Measurements from ENCODE around the gene PLA2G6. TPM values are rescaled to one million over a fixed set of nuclear protein-coding genes. Genes with fewer than 3 reads are reported as not detected.

Gene PLA2G6
- total RNA-seq, 1 experiment from 2014 or later, result 16.2 TPM

DNA sequence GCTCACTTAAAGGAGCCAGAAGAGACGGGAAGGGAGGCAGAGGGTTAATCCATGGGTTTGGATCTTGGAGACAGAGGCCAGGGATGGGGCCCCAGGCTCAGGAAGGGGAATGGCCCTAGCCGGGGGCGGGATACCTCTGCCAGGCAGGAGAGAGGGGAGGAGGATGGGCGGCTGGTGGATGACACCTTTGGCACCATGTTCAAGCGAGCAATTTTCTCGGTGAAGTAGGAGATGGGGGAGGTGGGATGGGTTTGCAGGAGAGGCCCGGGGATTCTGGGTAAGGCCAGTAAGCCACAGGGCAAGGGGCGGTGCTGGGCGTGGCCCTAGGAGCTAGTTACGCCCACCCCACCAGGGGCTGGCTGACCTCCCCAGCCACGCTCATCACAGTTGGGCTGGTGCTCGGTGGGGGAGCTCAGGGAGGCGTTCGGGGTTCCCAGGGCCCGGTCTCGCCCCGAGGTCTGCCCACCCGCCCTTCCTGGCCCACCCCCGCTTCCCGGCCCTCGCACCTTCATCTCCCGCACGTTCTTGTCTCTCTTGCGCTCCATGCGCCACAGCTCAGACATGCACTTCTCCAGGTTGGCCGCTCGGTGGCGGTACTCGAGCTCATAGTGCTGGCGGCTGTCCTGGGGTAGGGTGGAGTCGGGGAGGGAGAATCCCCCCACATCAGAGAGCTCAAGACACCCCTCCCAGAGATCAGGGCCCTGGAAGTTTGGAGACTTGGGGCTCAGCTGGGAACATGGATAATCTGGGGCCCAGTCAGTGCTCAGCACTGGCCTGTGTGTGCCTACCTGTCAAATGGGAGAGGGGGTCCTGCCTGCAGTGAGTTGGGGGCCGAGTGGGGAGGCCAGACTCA, 83.8 kb downstream of the PLA2G6 start:
- no TSS peak for BruUV-seq (replicated peaks)
- no peaks in the 10 kb centered on the region for H3K27me3 ChIP-seq (ENCODE audit: control insufficient read depth, insufficient read depth, low read length)
- H3K4me3 ChIP-seq (ENCODE audit: low read depth in 2 of 2, low read length in 2 of 2), result no peak overlapping the region
- ChIA-PET POLR2A (interaction anchor here (0.9 kb wide), 1 partner anchor 26 kb away, joined by 3 read pairs; no protein-coding TSS in a partner anchor), CTCF (interaction anchor here (0.6 to 0.9 kb wide), 3 partner anchors 12 to 202 kb away, joined by 3 to 6 read pairs (median 6); no protein-coding TSS in a partner anchor)
- intact Hi-C loops (cut with micrococcal nuclease; ENCODE audit: unreplicated experiment) (no loop called here), in situ Hi-C loops (cut with HindIII; ENCODE audit: low pct_unique_long_range_greater_than_20kb, low sequenced_read_pairs) (no loop called here)
- ATAC-seq (peak; percentile 51; the same call in 1 of the 2 replicates), DNase-seq (ENCODE audit: low read depth, low spot score) (no peak)
- H3K4me1 ChIP-seq (ENCODE audit: control insufficient read depth, insufficient read depth, low read length), result no peaks in the 10 kb centered on the region
- no peaks in the 10 kb centered on the region for H3K36me3 ChIP-seq (ENCODE audit: control insufficient read depth, insufficient read depth, low read length)
- no peaks in the 10 kb centered on the region for H3K9me3 ChIP-seq (ENCODE audit: control insufficient read depth, insufficient read depth, low read depth, low read length)
- H3K27ac ChIP-seq (ENCODE audit: low read length), result no peak overlapping the region
- TF ChIP-seq TCF7L2 (IDR thresholded peaks at IDR 0.05; ENCODE audit: low read depth, low read length), result no peak
- no peak for TF ChIP-seq SIN3A (IDR thresholded peaks at IDR 0.05; ENCODE audit: borderline replicate concordance, insufficient read depth, low read depth, low read length)
- TF ChIP-seq, protein P1, sequence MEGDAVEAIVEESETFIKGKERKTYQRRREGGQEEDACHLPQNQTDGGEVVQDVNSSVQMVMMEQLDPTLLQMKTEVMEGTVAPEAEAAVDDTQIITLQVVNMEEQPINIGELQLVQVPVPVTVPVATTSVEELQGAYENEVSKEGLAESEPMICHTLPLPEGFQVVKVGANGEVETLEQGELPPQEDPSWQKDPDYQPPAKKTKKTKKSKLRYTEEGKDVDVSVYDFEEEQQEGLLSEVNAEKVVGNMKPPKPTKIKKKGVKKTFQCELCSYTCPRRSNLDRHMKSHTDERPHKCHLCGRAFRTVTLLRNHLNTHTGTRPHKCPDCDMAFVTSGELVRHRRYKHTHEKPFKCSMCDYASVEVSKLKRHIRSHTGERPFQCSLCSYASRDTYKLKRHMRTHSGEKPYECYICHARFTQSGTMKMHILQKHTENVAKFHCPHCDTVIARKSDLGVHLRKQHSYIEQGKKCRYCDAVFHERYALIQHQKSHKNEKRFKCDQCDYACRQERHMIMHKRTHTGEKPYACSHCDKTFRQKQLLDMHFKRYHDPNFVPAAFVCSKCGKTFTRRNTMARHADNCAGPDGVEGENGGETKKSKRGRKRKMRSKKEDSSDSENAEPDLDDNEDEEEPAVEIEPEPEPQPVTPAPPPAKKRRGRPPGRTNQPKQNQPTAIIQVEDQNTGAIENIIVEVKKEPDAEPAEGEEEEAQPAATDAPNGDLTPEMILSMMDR (IDR thresholded peaks at IDR 0.05), result no peak; the same call in 1 of the 2 replicates
- no peak for TF ChIP-seq POLR2AphosphoS5 (IDR thresholded peaks at IDR 0.05; ENCODE audit: low read depth, low read length)
- TF ChIP-seq, protein P2, sequence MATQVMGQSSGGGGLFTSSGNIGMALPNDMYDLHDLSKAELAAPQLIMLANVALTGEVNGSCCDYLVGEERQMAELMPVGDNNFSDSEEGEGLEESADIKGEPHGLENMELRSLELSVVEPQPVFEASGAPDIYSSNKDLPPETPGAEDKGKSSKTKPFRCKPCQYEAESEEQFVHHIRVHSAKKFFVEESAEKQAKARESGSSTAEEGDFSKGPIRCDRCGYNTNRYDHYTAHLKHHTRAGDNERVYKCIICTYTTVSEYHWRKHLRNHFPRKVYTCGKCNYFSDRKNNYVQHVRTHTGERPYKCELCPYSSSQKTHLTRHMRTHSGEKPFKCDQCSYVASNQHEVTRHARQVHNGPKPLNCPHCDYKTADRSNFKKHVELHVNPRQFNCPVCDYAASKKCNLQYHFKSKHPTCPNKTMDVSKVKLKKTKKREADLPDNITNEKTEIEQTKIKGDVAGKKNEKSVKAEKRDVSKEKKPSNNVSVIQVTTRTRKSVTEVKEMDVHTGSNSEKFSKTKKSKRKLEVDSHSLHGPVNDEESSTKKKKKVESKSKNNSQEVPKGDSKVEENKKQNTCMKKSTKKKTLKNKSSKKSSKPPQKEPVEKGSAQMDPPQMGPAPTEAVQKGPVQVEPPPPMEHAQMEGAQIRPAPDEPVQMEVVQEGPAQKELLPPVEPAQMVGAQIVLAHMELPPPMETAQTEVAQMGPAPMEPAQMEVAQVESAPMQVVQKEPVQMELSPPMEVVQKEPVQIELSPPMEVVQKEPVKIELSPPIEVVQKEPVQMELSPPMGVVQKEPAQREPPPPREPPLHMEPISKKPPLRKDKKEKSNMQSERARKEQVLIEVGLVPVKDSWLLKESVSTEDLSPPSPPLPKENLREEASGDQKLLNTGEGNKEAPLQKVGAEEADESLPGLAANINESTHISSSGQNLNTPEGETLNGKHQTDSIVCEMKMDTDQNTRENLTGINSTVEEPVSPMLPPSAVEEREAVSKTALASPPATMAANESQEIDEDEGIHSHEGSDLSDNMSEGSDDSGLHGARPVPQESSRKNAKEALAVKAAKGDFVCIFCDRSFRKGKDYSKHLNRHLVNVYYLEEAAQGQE (IDR thresholded peaks at IDR 0.05; ENCODE audit: insufficient read depth in 1 of 2, low read depth in 2 of 2, low read length in 1 of 2), result no peak

DNA sequence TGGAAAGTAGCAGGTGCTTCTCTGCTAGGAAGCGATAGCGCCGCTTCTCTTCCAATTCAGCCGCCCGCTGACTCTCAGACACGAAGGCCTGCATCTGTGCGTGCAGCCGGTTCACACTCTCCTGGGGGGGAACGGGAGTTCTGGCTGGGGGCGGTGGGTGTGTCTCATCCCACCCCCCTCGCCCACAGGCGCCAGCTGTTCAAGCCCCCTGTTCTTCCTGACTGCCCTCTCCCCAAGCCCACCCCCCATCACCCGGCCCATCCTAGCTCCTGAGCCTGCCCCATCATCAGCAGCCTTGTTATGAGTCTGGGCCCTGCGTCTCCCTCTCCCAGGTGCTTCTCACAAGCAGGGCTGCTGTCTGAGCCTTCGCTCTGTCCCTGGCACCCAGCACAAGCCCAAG, 84.6 kb downstream of the PLA2G6 start:
- H3K4me1 ChIP-seq (ENCODE audit: control insufficient read depth, insufficient read depth, low read length), result no peaks in the 10 kb centered on the region
- BruUV-seq (replicated peaks), result no TSS peak
- no peak overlapping the region for H3K4me3 ChIP-seq (ENCODE audit: low read depth in 2 of 2, low read length in 2 of 2)
- intact Hi-C loops (cut with micrococcal nuclease; ENCODE audit: unreplicated experiment), result no loop called here
- TF ChIP-seq, protein P2 (IDR thresholded peaks at IDR 0.05; ENCODE audit: insufficient read depth in 1 of 2, low read depth in 2 of 2, low read length in 1 of 2), result no peak
- TF ChIP-seq, protein P1 (IDR thresholded peaks at IDR 0.05), result no peak
- TF ChIP-seq POLR2AphosphoS5 (IDR thresholded peaks at IDR 0.05; ENCODE audit: low read depth, low read length), result no peak
- no peak for TF ChIP-seq SIN3A (IDR thresholded peaks at IDR 0.05; ENCODE audit: borderline replicate concordance, insufficient read depth, low read depth, low read length)
- no peak for TF ChIP-seq TCF7L2 (IDR thresholded peaks at IDR 0.05; ENCODE audit: low read depth, low read length)
- ATAC-seq (no peak), DNase-seq (ENCODE audit: low read depth, low spot score) (no peak)
- POLR2A ChIA-PET, result no interaction called here
- no peaks in the 10 kb centered on the region for H3K9me3 ChIP-seq (ENCODE audit: control insufficient read depth, insufficient read depth, low read depth, low read length)
- in situ Hi-C loops (cut with HindIII; ENCODE audit: low pct_unique_long_range_greater_than_20kb, low sequenced_read_pairs), result no loop called here
- no peaks in the 10 kb centered on the region for H3K27me3 ChIP-seq (ENCODE audit: control insufficient read depth, insufficient read depth, low read length)
- CTCF ChIA-PET, result interaction anchor here (0.7 to 0.9 kb wide), 2 partner anchors 11 to 16 kb away, joined by 3 to 6 read pairs; no protein-coding TSS in a partner anchor
- no peak overlapping the region for H3K27ac ChIP-seq (ENCODE audit: low read length)
- no peaks in the 10 kb centered on the region for H3K36me3 ChIP-seq (ENCODE audit: control insufficient read depth, insufficient read depth, low read length)
